ENCODE results near the gene TNFAIP8L2. TPM values are rescaled to one million over a fixed set of nuclear protein-coding genes. Genes with fewer than 3 reads are reported as not detected.
A peak's percentile ranks its signal among the peaks of the same experiment; 100 is the strongest.
"Not testable (repeated sequence)": the region's sequence is repeated elsewhere in the genome, so short reads cannot be mapped to it uniquely, and the experiment has no call there.

TNFAIP8L2 gene
- total and polyA plus RNA-seq, 8 donors, result 2.5 to 14.5 (median 3.0) TPM

DNA sequence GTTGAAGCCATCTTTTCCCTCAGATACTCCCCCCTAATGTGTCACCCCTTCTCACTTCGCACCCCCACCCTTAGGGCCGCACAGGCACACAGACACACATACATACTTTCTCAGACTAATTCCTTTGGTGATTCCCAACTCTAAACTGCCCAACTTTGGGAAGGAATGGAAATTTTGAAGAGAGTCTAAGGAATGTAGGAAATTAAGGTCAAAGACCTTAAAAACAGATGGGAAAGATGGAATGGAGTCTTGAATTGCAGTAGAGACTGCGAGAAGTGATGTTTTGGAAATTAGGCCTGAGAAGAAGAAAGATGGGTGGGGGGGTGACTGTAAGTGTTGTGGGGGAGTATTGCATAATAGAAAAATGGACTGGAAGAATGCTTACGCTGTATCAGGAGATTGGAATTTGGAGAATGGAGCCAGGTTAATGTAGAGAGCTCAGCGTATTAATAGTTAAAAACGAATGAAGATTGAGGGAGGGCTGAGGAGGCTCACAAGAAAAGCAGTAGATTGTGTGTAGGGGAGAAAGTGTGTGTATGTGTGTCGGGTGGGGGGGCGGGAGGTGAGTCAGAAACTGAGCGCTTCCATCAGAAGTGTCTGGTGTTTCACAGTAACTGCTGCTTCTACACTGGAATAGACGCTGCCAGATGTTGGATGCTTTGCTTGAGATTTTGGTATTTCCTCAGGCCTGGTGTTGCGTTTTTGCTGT is 43.6 kb downstream of the TNFAIP8L2 start:
- Histone ChIP-seq H3K27ac (peak overlapping the region; percentile 87 to 95), H3K36me3 (peaks cover 0 to 20% of the 10 kb centered on the region in 2 donors), H3K9me3 (no peaks in the 10 kb centered on the region), H3K4me3 (peak overlapping the region; percentile 67 to 71), H3K4me1 (peaks cover 3 to 49% of the 10 kb centered on the region in 2 donors), H3K27me3 (no peaks in the 10 kb centered on the region)
- peak; percentile 4 for ATAC-seq
- DNase-seq, result peak in 1 of 4 donors; percentile 36
- intact Hi-C loops (cut with DNase I), result loop anchor here in 1 of 2 donors (10.0 kb wide), 1 partner anchor 55 kb away; the partner anchor contains the start of gene PSMD4
- TF ChIP-seq, protein P1, sequence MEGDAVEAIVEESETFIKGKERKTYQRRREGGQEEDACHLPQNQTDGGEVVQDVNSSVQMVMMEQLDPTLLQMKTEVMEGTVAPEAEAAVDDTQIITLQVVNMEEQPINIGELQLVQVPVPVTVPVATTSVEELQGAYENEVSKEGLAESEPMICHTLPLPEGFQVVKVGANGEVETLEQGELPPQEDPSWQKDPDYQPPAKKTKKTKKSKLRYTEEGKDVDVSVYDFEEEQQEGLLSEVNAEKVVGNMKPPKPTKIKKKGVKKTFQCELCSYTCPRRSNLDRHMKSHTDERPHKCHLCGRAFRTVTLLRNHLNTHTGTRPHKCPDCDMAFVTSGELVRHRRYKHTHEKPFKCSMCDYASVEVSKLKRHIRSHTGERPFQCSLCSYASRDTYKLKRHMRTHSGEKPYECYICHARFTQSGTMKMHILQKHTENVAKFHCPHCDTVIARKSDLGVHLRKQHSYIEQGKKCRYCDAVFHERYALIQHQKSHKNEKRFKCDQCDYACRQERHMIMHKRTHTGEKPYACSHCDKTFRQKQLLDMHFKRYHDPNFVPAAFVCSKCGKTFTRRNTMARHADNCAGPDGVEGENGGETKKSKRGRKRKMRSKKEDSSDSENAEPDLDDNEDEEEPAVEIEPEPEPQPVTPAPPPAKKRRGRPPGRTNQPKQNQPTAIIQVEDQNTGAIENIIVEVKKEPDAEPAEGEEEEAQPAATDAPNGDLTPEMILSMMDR (IDR thresholded peaks at IDR 0.05), result no peak

- peaks cover 0 to 63% of the 10 kb centered on the region in 2 donors for H3K36me3 ChIP-seq
- ATAC-seq; H3K27ac ChIP-seq; intact Hi-C loops (cut with DNase I); DNase-seq; H3K27me3 ChIP-seq; H3K4me3 ChIP-seq; H3K9me3 ChIP-seq: not testable (repeated sequence)
- H3K4me1 ChIP-seq, result peaks cover 0 to 28% of the 10 kb centered on the region in 2 donors
These were observed 49.0 kb downstream of the TNFAIP8L2 start for GRCh38 chr1:151205381-151205965.

Other genes starting within 250 kb of the TNFAIP8L2 start
- gene SETDB1, start 230.3 kb upstream of the TNFAIP8L2 start, total RNA-seq, result 10 to 100 TPM; 33.1 to 49.7 TPM
- gene SETDB1, start 230.3 kb upstream of the TNFAIP8L2 start, polyA plus RNA-seq (ENCODE audit: insufficient read length in 6 of 6), result 10 to 100 TPM; 83.6 to 96.6 (median 91.9) TPM
- gene CERS2, start 181.8 kb upstream of the TNFAIP8L2 start, total RNA-seq, result 100 to 1,000 TPM; 325 to 359 TPM
- gene CERS2, start 181.8 kb upstream of the TNFAIP8L2 start, polyA plus RNA-seq (ENCODE audit: insufficient read length in 6 of 6), result 100 to 1,000 TPM; 213 to 272 (median 251) TPM
- 1 to 10 TPM; 1.1 to 2.4 TPM for gene ANXA9, start 174.4 kb upstream of the TNFAIP8L2 start, total RNA-seq
- 10 to 100 TPM in 4 of 6 donors, 1 to 10 TPM in 2; 9.8 to 11.1 (median 10.2) TPM for gene ANXA9, start 174.4 kb upstream of the TNFAIP8L2 start, polyA plus RNA-seq (ENCODE audit: insufficient read length in 6 of 6)
- 10 to 100 TPM; 26.0 to 32.9 TPM for gene MINDY1, start 149.7 kb upstream of the TNFAIP8L2 start, total RNA-seq
- gene MINDY1, start 149.7 kb upstream of the TNFAIP8L2 start, polyA plus RNA-seq (ENCODE audit: insufficient read length in 6 of 6), result 10 to 100 TPM; 42.4 to 53.8 (median 47.4) TPM
- 10 to 100 TPM; 15.1 to 18.1 TPM for gene PRUNE1, start 148.2 kb upstream of the TNFAIP8L2 start, total RNA-seq
- gene PRUNE1, start 148.2 kb upstream of the TNFAIP8L2 start, polyA plus RNA-seq (ENCODE audit: insufficient read length in 6 of 6), result 10 to 100 TPM; 38.4 to 42.7 (median 38.8) TPM
- gene BNIPL, start 120.1 kb upstream of the TNFAIP8L2 start, total RNA-seq, result 1 to 10 TPM; 3.5 to 5.9 TPM
- gene BNIPL, start 120.1 kb upstream of the TNFAIP8L2 start, polyA plus RNA-seq (ENCODE audit: insufficient read length in 6 of 6), result 10 to 100 TPM in 2 of 6 donors, 1 to 10 TPM in 4; 5.2 to 11.6 (median 9.4) TPM
- 1 to 10 TPM; 3.9 to 6.1 TPM for gene C1orf56, start 108.9 kb upstream of the TNFAIP8L2 start, total RNA-seq
- 10 to 100 TPM in 3 of 6 donors, 1 to 10 TPM in 3; 8.6 to 11.2 (median 9.9) TPM for gene C1orf56, start 108.9 kb upstream of the TNFAIP8L2 start, polyA plus RNA-seq (ENCODE audit: insufficient read length in 6 of 6)
- 100 to 1,000 TPM; 104 to 125 TPM for gene CDC42SE1, start 97.0 kb upstream of the TNFAIP8L2 start, total RNA-seq
- 100 to 1,000 TPM in 5 of 6 donors, 10 to 100 TPM in 1; 99.1 to 133 (median 111) TPM for gene CDC42SE1, start 97.0 kb upstream of the TNFAIP8L2 start, polyA plus RNA-seq (ENCODE audit: insufficient read length in 6 of 6)
- 1 to 10 TPM; 1.7 to 2.9 TPM for gene MLLT11, start 96.3 kb upstream of the TNFAIP8L2 start, total RNA-seq
- 10 to 100 TPM; 20.1 to 23.0 (median 22.4) TPM for gene MLLT11, start 96.3 kb upstream of the TNFAIP8L2 start, polyA plus RNA-seq (ENCODE audit: insufficient read length in 6 of 6)
- 10 to 100 TPM; 11.3 to 12.7 TPM for gene GABPB2, start 85.9 kb upstream of the TNFAIP8L2 start, total RNA-seq
- gene GABPB2, start 85.9 kb upstream of the TNFAIP8L2 start, polyA plus RNA-seq (ENCODE audit: insufficient read length in 6 of 6), result 10 to 100 TPM; 10.6 to 13.5 (median 13.0) TPM
- gene SEMA6C, start 10.0 kb upstream of the TNFAIP8L2 start, total RNA-seq, result 1 to 10 TPM; 3.9 to 8.9 TPM
- gene SEMA6C, start 10.0 kb upstream of the TNFAIP8L2 start, polyA plus RNA-seq (ENCODE audit: insufficient read length in 6 of 6), result 10 to 100 TPM; 26.0 to 31.5 (median 27.7) TPM
- gene LYSMD1, start 9.3 kb downstream of the TNFAIP8L2 start, total RNA-seq, result 1 to 10 TPM; 5.8 to 8.7 TPM
- gene LYSMD1, start 9.3 kb downstream of the TNFAIP8L2 start, polyA plus RNA-seq (ENCODE audit: insufficient read length in 6 of 6), result 10 to 100 TPM; 15.3 to 20.4 (median 16.3) TPM
- gene SCNM1, start 9.5 kb downstream of the TNFAIP8L2 start, total RNA-seq, result 10 to 100 TPM; 29.7 to 35.0 TPM
- 10 to 100 TPM; 37.9 to 42.4 (median 39.7) TPM for gene SCNM1, start 9.5 kb downstream of the TNFAIP8L2 start, polyA plus RNA-seq (ENCODE audit: insufficient read length in 6 of 6)
- gene TMOD4, start 19.3 kb downstream of the TNFAIP8L2 start, total RNA-seq, result under 1 TPM in 1 of 2 donors, not detected in 1; 0.97 TPM
- 1 to 10 TPM; 1.2 to 2.4 (median 1.8) TPM for gene TMOD4, start 19.3 kb downstream of the TNFAIP8L2 start, polyA plus RNA-seq (ENCODE audit: insufficient read length in 6 of 6)
- gene VPS72, start 33.5 kb downstream of the TNFAIP8L2 start, total RNA-seq, result 10 to 100 TPM; 40.5 to 41.3 TPM
- gene VPS72, start 33.5 kb downstream of the TNFAIP8L2 start, polyA plus RNA-seq (ENCODE audit: insufficient read length in 6 of 6), result 10 to 100 TPM; 60.1 to 65.1 (median 62.8) TPM
- 10 to 100 TPM; 51.2 to 55.6 TPM for gene PIP5K1A, start 41.9 kb downstream of the TNFAIP8L2 start, total RNA-seq
- 10 to 100 TPM; 62.1 to 73.3 (median 68.3) TPM for gene PIP5K1A, start 41.9 kb downstream of the TNFAIP8L2 start, polyA plus RNA-seq (ENCODE audit: insufficient read length in 6 of 6)
- gene PSMD4, start 98.1 kb downstream of the TNFAIP8L2 start, total RNA-seq, result 100 to 1,000 TPM; 104 to 153 TPM
- 100 to 1,000 TPM; 141 to 158 (median 149) TPM for gene PSMD4, start 98.1 kb downstream of the TNFAIP8L2 start, polyA plus RNA-seq (ENCODE audit: insufficient read length in 6 of 6)
- gene ZNF687, start 125.7 kb downstream of the TNFAIP8L2 start, total RNA-seq, result 10 to 100 TPM; 17.7 to 22.8 TPM
- 10 to 100 TPM; 15.1 to 21.6 (median 17.5) TPM for gene ZNF687, start 125.7 kb downstream of the TNFAIP8L2 start, polyA plus RNA-seq (ENCODE audit: insufficient read length in 6 of 6)
- 10 to 100 TPM; 54.8 to 71.3 TPM for gene PI4KB, start 170.8 kb downstream of the TNFAIP8L2 start, total RNA-seq
- 10 to 100 TPM; 69.4 to 84.6 (median 78.3) TPM for gene PI4KB, start 170.8 kb downstream of the TNFAIP8L2 start, polyA plus RNA-seq (ENCODE audit: insufficient read length in 6 of 6)
- 10 to 100 TPM; 37.1 to 63.3 TPM for gene RFX5, start 190.6 kb downstream of the TNFAIP8L2 start, total RNA-seq
- gene RFX5, start 190.6 kb downstream of the TNFAIP8L2 start, polyA plus RNA-seq (ENCODE audit: insufficient read length in 6 of 6), result 10 to 100 TPM; 39.9 to 46.9 (median 43.7) TPM
- 100 to 1,000 TPM; 131 to 258 TPM for gene SELENBP1, start 216.1 kb downstream of the TNFAIP8L2 start, total RNA-seq
- gene SELENBP1, start 216.1 kb downstream of the TNFAIP8L2 start, polyA plus RNA-seq (ENCODE audit: insufficient read length in 6 of 6), result 100 to 1,000 TPM; 104 to 195 (median 143) TPM
- 100 to 1,000 TPM; 166 to 249 TPM for gene PSMB4, start 242.9 kb downstream of the TNFAIP8L2 start, total RNA-seq
- gene PSMB4, start 242.9 kb downstream of the TNFAIP8L2 start, polyA plus RNA-seq (ENCODE audit: insufficient read length in 6 of 6), result 100 to 1,000 TPM; 212 to 231 (median 219) TPM